ENCODE data around the gene SUMO4. TPM values are rescaled to one million over a fixed set of nuclear protein-coding genes. Genes with fewer than 3 reads are reported as not detected.

The SUMO4 gene
- total RNA-seq, 3 donors from 2014 or later (not counting 1 experiment from before 2014, with no cell fraction given) = 3.4 to 5.3 (median 4.8) TPM

GRCh38 chr6:149433405-149433804 is 33.3 kb downstream of the SUMO4 start:
- ATAC-seq (no peak), DNase-seq (no peak)
- TF ChIP-seq, protein P1, sequence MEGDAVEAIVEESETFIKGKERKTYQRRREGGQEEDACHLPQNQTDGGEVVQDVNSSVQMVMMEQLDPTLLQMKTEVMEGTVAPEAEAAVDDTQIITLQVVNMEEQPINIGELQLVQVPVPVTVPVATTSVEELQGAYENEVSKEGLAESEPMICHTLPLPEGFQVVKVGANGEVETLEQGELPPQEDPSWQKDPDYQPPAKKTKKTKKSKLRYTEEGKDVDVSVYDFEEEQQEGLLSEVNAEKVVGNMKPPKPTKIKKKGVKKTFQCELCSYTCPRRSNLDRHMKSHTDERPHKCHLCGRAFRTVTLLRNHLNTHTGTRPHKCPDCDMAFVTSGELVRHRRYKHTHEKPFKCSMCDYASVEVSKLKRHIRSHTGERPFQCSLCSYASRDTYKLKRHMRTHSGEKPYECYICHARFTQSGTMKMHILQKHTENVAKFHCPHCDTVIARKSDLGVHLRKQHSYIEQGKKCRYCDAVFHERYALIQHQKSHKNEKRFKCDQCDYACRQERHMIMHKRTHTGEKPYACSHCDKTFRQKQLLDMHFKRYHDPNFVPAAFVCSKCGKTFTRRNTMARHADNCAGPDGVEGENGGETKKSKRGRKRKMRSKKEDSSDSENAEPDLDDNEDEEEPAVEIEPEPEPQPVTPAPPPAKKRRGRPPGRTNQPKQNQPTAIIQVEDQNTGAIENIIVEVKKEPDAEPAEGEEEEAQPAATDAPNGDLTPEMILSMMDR (IDR thresholded peaks at IDR 0.05) = no peak
- no peak overlapping the region for H3K27ac ChIP-seq (ENCODE audit: low read length)
- 93% methylated on average over 2 of the region's 2 CpGs for WGBS (ENCODE audit: insufficient coverage)
- H3K36me3 ChIP-seq (ENCODE audit: control insufficient read depth, insufficient read depth, low read length) = no peaks in the 10 kb centered on the region
- H3K4me3 Mint-ChIP-seq = no peak overlapping the region
- peaks cover 0 to 10% of the 10 kb centered on the region in 2 donors for H3K4me1 Mint-ChIP-seq
- H3K9me3 ChIP-seq (ENCODE audit: control insufficient read depth, insufficient read depth, low read length) = no peaks in the 10 kb centered on the region
- intact Hi-C loops (cut with micrococcal nuclease) = loop anchor here (2.0 to 5.0 kb wide), 2 partner anchors 243 to 871 kb away; no protein-coding TSS in a partner anchor
- no peaks in the 10 kb centered on the region for H3K36me3 Mint-ChIP-seq
- no peaks in the 10 kb centered on the region for H3K27me3 ChIP-seq (ENCODE audit: control insufficient read depth, insufficient read depth, low read length)
- no peaks in the 10 kb centered on the region for H3K9me3 Mint-ChIP-seq
- H3K27ac Mint-ChIP-seq = no peak overlapping the region
- peaks cover 4% of the 10 kb centered on the region for H3K4me1 ChIP-seq (ENCODE audit: control insufficient read depth, insufficient read depth, low read length)
- H3K27me3 Mint-ChIP-seq (ENCODE audit: low read depth in 2 of 2) = no peaks in the 10 kb centered on the region
- H3K4me3 ChIP-seq (ENCODE audit: low read length) = no peak overlapping the region

DNA sequence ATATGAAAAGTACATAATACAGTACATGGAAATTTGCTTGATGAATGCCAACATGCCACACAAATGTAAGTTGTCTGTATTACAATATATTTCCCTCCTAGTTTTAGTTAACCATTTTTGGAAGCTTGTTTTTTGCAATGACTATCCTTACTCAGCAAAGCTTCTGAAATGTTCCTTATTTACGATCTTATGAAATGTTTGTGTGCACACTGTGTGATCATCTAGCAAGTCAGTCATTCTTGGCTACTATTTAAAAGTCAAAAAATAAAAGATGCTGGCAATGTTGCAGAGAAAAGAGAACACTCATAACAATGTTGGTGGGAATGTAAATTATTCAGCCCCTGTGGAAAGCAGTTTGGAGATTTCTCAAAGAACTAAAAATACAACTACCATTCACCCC is 33.8 kb downstream of the SUMO4 start:
- Histone ChIP-seq H3K27ac (ENCODE audit: low read length) (no peak overlapping the region), H3K27me3 (ENCODE audit: control insufficient read depth, insufficient read depth, low read length) (no peaks in the 10 kb centered on the region), H3K4me3 (ENCODE audit: low read length) (no peak overlapping the region), H3K36me3 (ENCODE audit: control insufficient read depth, insufficient read depth, low read length) (no peaks in the 10 kb centered on the region), H3K4me1 (ENCODE audit: control insufficient read depth, insufficient read depth, low read length) (peaks cover 4% of the 10 kb centered on the region), H3K9me3 (ENCODE audit: control insufficient read depth, insufficient read depth, low read length) (no peaks in the 10 kb centered on the region)
- Mint-ChIP-seq H3K9me3 (no peaks in the 10 kb centered on the region), H3K36me3 (no peaks in the 10 kb centered on the region), H3K27me3 (ENCODE audit: low read depth in 2 of 2) (no peaks in the 10 kb centered on the region), H3K4me3 (no peak overlapping the region), H3K27ac (no peak overlapping the region), H3K4me1 (peaks cover 0 to 10% of the 10 kb centered on the region in 2 donors)
- intact Hi-C loops (cut with micrococcal nuclease) = loop anchor here (2.0 to 5.0 kb wide), 2 partner anchors 243 to 872 kb away; no protein-coding TSS in a partner anchor
- TF ChIP-seq, protein P1 (IDR thresholded peaks at IDR 0.05) = no peak
- ATAC-seq (no peak), DNase-seq (no peak)
- 75% methylated on average over 1 of the region's 1 CpG for WGBS (ENCODE audit: insufficient coverage)

GRCh38 chr6:149435919-149436586 is 36.0 kb downstream of the SUMO4 start:
- H3K4me1 ChIP-seq (ENCODE audit: control insufficient read depth, insufficient read depth, low read length) = peaks cover 4% of the 10 kb centered on the region
- Mint-ChIP-seq H3K36me3 (no peaks in the 10 kb centered on the region), H3K27me3 (ENCODE audit: low read depth in 2 of 2) (no peaks in the 10 kb centered on the region), H3K4me3 (no peak overlapping the region), H3K9me3 (no peaks in the 10 kb centered on the region), H3K4me1 (peaks cover 0 to 10% of the 10 kb centered on the region in 2 donors), H3K27ac (no peak overlapping the region)
- H3K36me3 ChIP-seq (ENCODE audit: control insufficient read depth, insufficient read depth, low read length) = no peaks in the 10 kb centered on the region
- no peaks in the 10 kb centered on the region for H3K9me3 ChIP-seq (ENCODE audit: control insufficient read depth, insufficient read depth, low read length)
- DNase-seq (no peak), ATAC-seq (no peak)
- H3K27me3 ChIP-seq (ENCODE audit: control insufficient read depth, insufficient read depth, low read length) = no peaks in the 10 kb centered on the region
- H3K27ac ChIP-seq (ENCODE audit: low read length) = no peak overlapping the region
- TF ChIP-seq, protein P1 (IDR thresholded peaks at IDR 0.05) = no peak
- H3K4me3 ChIP-seq (ENCODE audit: low read length) = no peak overlapping the region
- intact Hi-C loops (cut with micrococcal nuclease) = no loop called here
- WGBS (ENCODE audit: insufficient coverage) = 94% methylated on average over 13 of the region's 13 CpGs

DNA sequence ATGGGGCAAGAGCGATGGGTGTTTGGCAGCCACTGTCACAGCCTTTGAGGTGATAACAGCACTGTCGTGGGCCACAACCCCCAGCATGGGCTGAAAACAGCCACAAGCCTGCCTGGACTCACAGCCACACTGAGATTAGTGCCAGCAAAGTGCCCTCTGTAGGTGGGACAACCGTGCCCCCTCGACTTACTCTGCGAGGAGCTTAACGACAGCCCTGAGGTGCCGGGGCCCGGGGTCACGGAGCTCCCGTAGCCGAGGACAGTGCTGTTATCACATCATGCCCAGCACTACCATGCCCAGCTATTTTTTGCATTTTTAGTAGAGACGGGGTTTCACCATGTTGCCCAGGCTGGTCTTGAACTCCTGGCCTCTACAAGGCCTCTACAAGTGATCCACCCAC is 36.6 kb downstream of the SUMO4 start:
- no peak for DNase-seq
- Histone ChIP-seq H3K27ac (ENCODE audit: low read length) (no peak overlapping the region), H3K27me3 (ENCODE audit: control insufficient read depth, insufficient read depth, low read length) (no peaks in the 10 kb centered on the region), H3K9me3 (ENCODE audit: control insufficient read depth, insufficient read depth, low read length) (no peaks in the 10 kb centered on the region), H3K36me3 (ENCODE audit: control insufficient read depth, insufficient read depth, low read length) (no peaks in the 10 kb centered on the region), H3K4me3 (ENCODE audit: low read length) (no peak overlapping the region), H3K4me1 (ENCODE audit: control insufficient read depth, insufficient read depth, low read length) (peaks cover 4% of the 10 kb centered on the region)
- TF ChIP-seq, protein P1 (IDR thresholded peaks at IDR 0.05) = no peak
- intact Hi-C loops (cut with micrococcal nuclease) = no loop called here
- Mint-ChIP-seq H3K36me3 (no peaks in the 10 kb centered on the region), H3K4me3 (no peak overlapping the region), H3K27me3 (ENCODE audit: low read depth in 2 of 2) (no peaks in the 10 kb centered on the region), H3K4me1 (peaks cover 0 to 10% of the 10 kb centered on the region in 2 donors), H3K27ac (no peak overlapping the region), H3K9me3 (no peaks in the 10 kb centered on the region)
- no peak for ATAC-seq
- WGBS (ENCODE audit: insufficient coverage) = 89% methylated on average over 12 of the region's 12 CpGs

Measured in natural killer cell (primary cell).